Lower leg skin (tissue), 4 donors: Measurements from ENCODE around the gene STEAP1B. TPM values are rescaled to one million over a fixed set of nuclear protein-coding genes. Genes with fewer than 3 reads are reported as not detected.
"Not testable (repeated sequence)": the region's sequence is repeated elsewhere in the genome, so short reads cannot be mapped to it uniquely, and the experiment has no call there.

Source experiments
- DNase-seq, 2 donors: peaks; one replicate each; pipeline ENCODE4 v3.0.0-alpha.2; 2019; ENCODE audit warnings: low spot score in 2 of 2
- H3K4me3 ChIP-seq: fragments of 200-600 bp; sonication (generic); 2 replicates; pipeline ENCODE4 v1.5.1; 2017; ENCODE audit warnings: mild to moderate bottlenecking, low read depth; ENCODE audit not compliant: poor library complexity, severe bottlenecking
- POLR2A ChIP-seq, 2 donors: fragments of 450-650 bp; IDR thresholded peaks; one replicate each; pipeline ENCODE4 v1.6.1; 2016 to 2017; ENCODE audit warnings: antibody characterized with exemption in 2 of 2, mild to moderate bottlenecking in 1 of 2, moderate library complexity in 1 of 2
- WGBS, 2 donors: methylation state at CpG; one replicate each; pipeline ENCODE4 v1.1.5; 2018; 5-methylcytosine and 5-hydroxymethylcytosine counted together
- intact Hi-C: fragments of 100-400 bp; cut with DNase I; formaldehyde crosslinking; loops from one replicate; pipeline ENCODE4 v1.15.0; 2023; ENCODE audit warnings: low total_unique reads
- total RNA-seq, 4 donors: library from RNA; depleted of rRNA; stranded (reverse); fragments of >200 nt; gene quantifications; one replicate each; pipeline ENCODE4 v1.1.0, GENCODE V29; 2016
- TF ChIP-seq, protein P1 (sequence below), 3 donors: fragments of 450-650 bp; IDR thresholded peaks; one replicate each; pipeline ENCODE4 v1.5.1; 2016; ENCODE audit warnings: antibody characterized with exemption in 3 of 3, mild to moderate bottlenecking in 3 of 3, moderate library complexity in 2 of 3

The STEAP1B gene
- total RNA-seq, 4 donors from 2014 or later: 0.29 to 1.4 TPM; not detected in 2

GRCh38 chr7:22507320-22507719 lies 7.3 kb upstream of the STEAP1B start:
- 91 to 95% methylated on average over 3 of the region's 3 CpGs for WGBS, 2 donors
- H3K4me3 ChIP-seq, DNase-seq, intact Hi-C loops: not testable (repeated sequence)

- DNase-seq, H3K4me3 ChIP-seq, intact Hi-C loops: not testable (repeated sequence)
- 70 to 72% methylated on average over 9 of the region's 9 CpGs for WGBS, 2 donors
Observed at GRCh38 chr7:22506316-22507020, 6.5 kb upstream of the STEAP1B start.

GRCh38 chr7:22504519-22504918 lies 4.5 kb upstream of the STEAP1B start:
- 50 to 57% methylated on average over 3 of the region's 3 CpGs for WGBS, 2 donors
- DNase-seq, H3K4me3 ChIP-seq, intact Hi-C loops: not testable (repeated sequence)

DNA sequence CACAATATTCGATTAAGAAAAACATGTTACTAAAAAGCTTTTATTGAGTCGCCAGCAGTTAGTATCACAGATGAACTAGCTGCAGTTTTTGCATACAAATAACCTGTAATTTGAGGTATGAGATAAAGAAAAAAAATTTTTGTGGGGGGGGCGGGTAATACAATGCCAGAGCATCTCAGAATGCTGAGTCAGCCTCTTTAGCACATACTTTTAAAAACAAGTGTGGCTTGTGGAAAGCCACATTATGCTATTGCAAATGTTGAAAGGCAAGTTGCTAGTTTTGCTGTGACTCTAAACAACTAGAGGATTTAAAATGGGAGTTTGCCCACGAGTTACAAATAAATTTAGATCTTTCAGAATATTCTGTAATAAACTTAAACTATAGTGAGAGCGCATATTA lies 2.1 kb upstream of the STEAP1B start:
- 64 to 72% methylated on average over 5 of the region's 5 CpGs for WGBS, 2 donors

GRCh38 chr7:22501336-22501735 lies 1.3 kb upstream of the STEAP1B start:
- WGBS, 2 donors: 18 to 24% methylated on average over 4 of the region's 4 CpGs
- H3K4me3 ChIP-seq, intact Hi-C loops, DNase-seq: not testable (repeated sequence)

More for the DNA sequence above, 2.1 kb upstream of the STEAP1B start:
- intact Hi-C loops, DNase-seq, H3K4me3 ChIP-seq: not testable (repeated sequence)

GRCh38 chr7:22499044-22499443 lies 944 bp downstream of the STEAP1B start:
- 86% methylated on average over 5 of the region's 5 CpGs for WGBS, 2 donors
- no peak for TF ChIP-seq POLR2A (IDR thresholded peaks at IDR 0.05)
- TF ChIP-seq, protein P1, sequence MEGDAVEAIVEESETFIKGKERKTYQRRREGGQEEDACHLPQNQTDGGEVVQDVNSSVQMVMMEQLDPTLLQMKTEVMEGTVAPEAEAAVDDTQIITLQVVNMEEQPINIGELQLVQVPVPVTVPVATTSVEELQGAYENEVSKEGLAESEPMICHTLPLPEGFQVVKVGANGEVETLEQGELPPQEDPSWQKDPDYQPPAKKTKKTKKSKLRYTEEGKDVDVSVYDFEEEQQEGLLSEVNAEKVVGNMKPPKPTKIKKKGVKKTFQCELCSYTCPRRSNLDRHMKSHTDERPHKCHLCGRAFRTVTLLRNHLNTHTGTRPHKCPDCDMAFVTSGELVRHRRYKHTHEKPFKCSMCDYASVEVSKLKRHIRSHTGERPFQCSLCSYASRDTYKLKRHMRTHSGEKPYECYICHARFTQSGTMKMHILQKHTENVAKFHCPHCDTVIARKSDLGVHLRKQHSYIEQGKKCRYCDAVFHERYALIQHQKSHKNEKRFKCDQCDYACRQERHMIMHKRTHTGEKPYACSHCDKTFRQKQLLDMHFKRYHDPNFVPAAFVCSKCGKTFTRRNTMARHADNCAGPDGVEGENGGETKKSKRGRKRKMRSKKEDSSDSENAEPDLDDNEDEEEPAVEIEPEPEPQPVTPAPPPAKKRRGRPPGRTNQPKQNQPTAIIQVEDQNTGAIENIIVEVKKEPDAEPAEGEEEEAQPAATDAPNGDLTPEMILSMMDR (IDR thresholded peaks at IDR 0.05): no peak
- intact Hi-C loops: no loop called here
- H3K4me3 ChIP-seq: no peak overlapping the region
- no peak for DNase-seq

DNA sequence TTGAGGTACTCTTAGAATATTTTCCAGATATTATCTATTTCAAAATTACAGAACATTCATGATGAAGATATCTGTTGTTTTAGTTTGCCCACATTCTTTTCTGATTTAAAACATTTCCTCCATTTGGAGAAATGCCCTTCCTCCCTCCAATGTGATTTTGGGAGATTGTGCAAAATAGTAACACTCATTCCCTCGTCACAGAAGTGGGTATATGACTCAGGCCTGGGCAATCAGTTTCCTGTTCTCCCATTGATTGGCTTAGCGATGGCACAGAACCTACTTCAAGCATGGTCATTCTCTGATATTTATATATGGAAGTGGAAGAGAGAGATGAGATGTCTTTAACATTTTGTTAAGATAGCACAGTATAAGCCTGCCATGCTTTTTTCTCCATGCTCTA lies 3.1 kb downstream of the STEAP1B start:
- 47 to 60% methylated on average over 2 of the region's 2 CpGs for whole genome bisulfite sequencing, 2 donors
- intact Hi-C loops, DNase-seq, H3K4me3 ChIP-seq: not testable (repeated sequence)

- intact Hi-C loops, DNase-seq, H3K4me3 ChIP-seq: not testable (repeated sequence)
- 90 to 92% methylated on average over 6 of the region's 6 CpGs for whole genome bisulfite sequencing, 2 donors
Observed at GRCh38 chr7:22496296-22496888, 3.6 kb downstream of the STEAP1B start.

- H3K4me3 ChIP-seq, DNase-seq, intact Hi-C loops: not testable (repeated sequence)
- 84 to 91% methylated on average over 4 of the region's 4 CpGs for WGBS, 2 donors
Observed at GRCh38 chr7:22493160-22493925, 6.6 kb downstream of the STEAP1B start.
